Tibial nerve (tissue), 3 donors: ENCODE results near the gene LRP1.

Experiments
- CTCF ChIP-seq, 5 experiments: fragments of 200-600 bp in 3 of 5; fragments of 450-650 bp in 2 of 5; sonication (generic) in 3 of 5; IDR thresholded peaks; one replicate each; pipeline ENCODE4 v1.5.1; 2016 to 2019; ENCODE audit warnings: antibody characterized with exemption in 5 of 5, mild to moderate bottlenecking in 3 of 5, moderate library complexity in 2 of 5
- POLR2A ChIP-seq, 2 donors: fragments of 450-650 bp; IDR thresholded peaks; one replicate each; pipeline ENCODE4 v1.6.1; 2017; ENCODE audit warnings: antibody characterized with exemption in 2 of 2, mild to moderate bottlenecking in 2 of 2, moderate library complexity in 2 of 2

- TF ChIP-seq POLR2A (IDR thresholded peaks at IDR 0.05) (no peak), CTCF (IDR thresholded peaks at IDR 0.05) (no peak)
These were observed 52.2 kb downstream of the LRP1 start for GRCh38 chr12:57180321-57180989.
